ENCODE measurements around the gene TMEM168.
"Not testable (repeated sequence)": the region's sequence is repeated elsewhere in the genome, so short reads cannot be mapped to it uniquely, and the experiment has no call there.

TMEM168 gene

GRCh38 chr7:112789817-112790585 is at the start of gene TMEM168:
Gene TMEM168, minus strand, starts transcription at chr7:112790393. Its CDS starts 5,568 bp downstream, at chr7:112784825.
- peak; percentile 76 for DNase-seq (ENCODE audit: low read depth)

GRCh38 chr7:112835928-112836327 is 45.7 kb upstream of the TMEM168 start:
- not testable (repeated sequence) for DNase-seq (ENCODE audit: low read depth)

- no peak for DNase-seq (ENCODE audit: low read depth)
Observed at GRCh38 chr7:112833082-112833481, 42.9 kb upstream of the TMEM168 start.

GRCh38 chr7:112830769-112831168 is 40.6 kb upstream of the TMEM168 start:
- DNase-seq (ENCODE audit: low read depth), result no peak

GRCh38 chr7:112828696-112829095 is 38.5 kb upstream of the TMEM168 start:
- DNase-seq (ENCODE audit: low read depth), result no peak

- no peak for DNase-seq (ENCODE audit: low read depth)
Observed at GRCh38 chr7:112821345-112821744, 31.2 kb upstream of the TMEM168 start.

- no peak for DNase-seq (ENCODE audit: low read depth)
Observed at GRCh38 chr7:112819536-112819935, 29.3 kb upstream of the TMEM168 start.

GRCh38 chr7:112806156-112806555 is 16.0 kb upstream of the TMEM168 start:
- no peak for DNase-seq (ENCODE audit: low read depth)

- DNase-seq (ENCODE audit: low read depth), result no peak
Observed at GRCh38 chr7:112802406-112802805, 12.2 kb upstream of the TMEM168 start.

- DNase-seq (ENCODE audit: low read depth), result no peak
Observed at GRCh38 chr7:112800486-112800885, 10.3 kb upstream of the TMEM168 start.

GRCh38 chr7:112799448-112800120 is 9.4 kb upstream of the TMEM168 start:
- DNase-seq (ENCODE audit: low read depth), result no peak

GRCh38 chr7:112798274-112799159 is 8.3 kb upstream of the TMEM168 start:
- no peak for DNase-seq (ENCODE audit: low read depth)

- not testable (repeated sequence) for DNase-seq (ENCODE audit: low read depth)
Observed at GRCh38 chr7:112796552-112796951, 6.4 kb upstream of the TMEM168 start.

GRCh38 chr7:112792441-112792840 is 2.2 kb upstream of the TMEM168 start:
- DNase-seq (ENCODE audit: low read depth), result no peak

GRCh38 chr7:112791465-112792168 is 1.4 kb upstream of the TMEM168 start:
- no peak for DNase-seq (ENCODE audit: low read depth)

GRCh38 chr7:112790586-112791003 is 402 bp upstream of the TMEM168 start:
- DNase-seq (ENCODE audit: low read depth), result no peak

GRCh38 chr7:112789453-112789816 is 758 bp downstream of the TMEM168 start:
- no peak for DNase-seq (ENCODE audit: low read depth)

GRCh38 chr7:112788778-112789343 is 1.3 kb downstream of the TMEM168 start:
- no peak for DNase-seq (ENCODE audit: low read depth)

GRCh38 chr7:112784603-112785002 is 5.6 kb downstream of the TMEM168 start:
- no peak for DNase-seq (ENCODE audit: low read depth)

- no peak for DNase-seq (ENCODE audit: low read depth)
Observed at GRCh38 chr7:112782498-112782897, 7.7 kb downstream of the TMEM168 start.

- DNase-seq (ENCODE audit: low read depth), result no peak
Observed at GRCh38 chr7:112781558-112781957, 8.6 kb downstream of the TMEM168 start.

- no peak for DNase-seq (ENCODE audit: low read depth)
Observed at GRCh38 chr7:112781110-112781509, 9.1 kb downstream of the TMEM168 start.

All from stimulated activated CD8-positive, alpha-beta memory T cell treated with anti-CD3 and anti-CD28 coated beads, Interleukin-12 subunit alpha, Interleukin-12 subunit beta, amount 100 ng/mL, for 4 hours (primary cell).